Measurements from ENCODE around the gene HS3ST1. TPM values are rescaled to one million over a fixed set of nuclear protein-coding genes. Genes with fewer than 3 reads are reported as not detected.

Gene HS3ST1
- total RNA-seq, 1 experiment from 2014 or later = 0.17 TPM

DNA sequence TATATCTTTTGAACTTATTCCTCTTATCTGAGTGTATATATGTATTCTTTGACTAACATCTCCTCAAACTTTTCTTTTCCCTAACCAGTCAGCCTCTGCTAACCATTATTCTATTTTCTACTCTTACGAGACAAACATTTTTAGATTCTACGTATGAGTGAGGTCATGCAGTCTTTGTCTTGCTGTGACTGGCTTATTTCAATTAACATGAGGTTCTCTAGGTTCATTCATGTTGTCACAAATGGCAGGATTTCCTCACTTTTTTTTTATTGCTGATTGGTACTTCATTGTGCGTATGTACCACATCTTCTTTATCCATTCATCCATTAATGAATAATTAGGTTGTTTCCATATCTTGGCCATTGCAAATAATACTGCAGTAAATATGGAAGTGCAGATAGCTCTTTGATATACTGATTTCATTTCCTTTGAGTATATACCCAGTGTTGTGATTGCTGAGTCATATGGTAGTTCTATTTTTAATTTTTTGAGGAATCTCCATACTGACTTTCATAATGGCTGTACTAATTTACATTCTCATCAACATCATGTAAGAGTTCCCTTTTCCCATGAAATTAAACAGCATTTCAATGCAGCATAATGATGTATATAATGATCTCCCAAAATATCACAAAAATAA is 80.1 kb downstream of the HS3ST1 start:
- H3K27me3 ChIP-seq (ENCODE audit: control insufficient read depth, insufficient read depth, low read length) = no peaks in the 10 kb centered on the region

DNA sequence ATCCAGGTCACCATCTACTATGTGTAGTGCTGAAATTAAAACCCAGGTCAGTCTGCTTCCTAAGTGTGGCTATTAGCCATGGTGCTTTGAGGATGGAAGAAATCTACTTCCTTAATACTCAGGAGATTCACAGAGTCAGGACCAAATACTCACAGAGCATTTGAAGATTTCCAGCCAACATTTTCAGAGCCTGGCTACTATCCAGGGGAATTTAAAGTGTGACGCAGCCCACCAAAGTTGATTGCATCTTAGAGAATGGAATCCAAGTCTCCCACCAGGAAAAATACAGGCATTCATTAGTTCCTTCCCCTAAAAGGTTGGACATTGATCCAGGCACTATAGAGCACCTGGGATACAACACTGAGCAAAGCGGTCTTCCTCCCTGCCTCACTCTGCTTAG is 83.8 kb downstream of the HS3ST1 start:
- H3K27me3 ChIP-seq (ENCODE audit: control insufficient read depth, insufficient read depth, low read length) = no peaks in the 10 kb centered on the region
- H3K4me3 ChIP-seq (ENCODE audit: insufficient read depth, low read depth, low read length) = no peak overlapping the region
- no peaks in the 10 kb centered on the region for H3K36me3 ChIP-seq (replicated peaks; ENCODE audit: control insufficient read depth, insufficient read depth, low read length)
- DNase-seq = no peak

More for the DNA sequence above, 80.1 kb downstream of the HS3ST1 start:
- DNase-seq = no peak
- no peak overlapping the region for H3K4me3 ChIP-seq (ENCODE audit: insufficient read depth, low read depth, low read length)
- H3K36me3 ChIP-seq (replicated peaks; ENCODE audit: control insufficient read depth, insufficient read depth, low read length) = no peaks in the 10 kb centered on the region

DNA sequence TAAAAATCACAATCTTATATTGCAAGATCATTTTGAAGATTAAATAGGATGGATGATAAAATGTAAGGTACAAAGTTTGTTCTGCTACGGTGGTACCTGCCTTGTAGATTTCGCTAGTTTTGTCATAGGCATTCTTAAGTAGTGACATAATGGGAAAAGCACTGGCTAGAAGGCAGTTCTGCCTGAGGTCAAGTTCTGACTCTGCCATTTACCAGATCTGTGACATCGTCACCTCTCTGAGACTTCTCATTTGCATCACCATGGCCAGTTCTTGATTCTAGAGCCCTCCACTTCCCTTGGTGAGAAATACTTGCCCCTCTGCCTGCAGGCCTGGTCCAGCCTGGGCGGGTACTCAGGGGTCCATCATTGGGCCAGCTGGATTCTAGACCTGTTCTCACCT is 85.2 kb downstream of the HS3ST1 start:
- no peak for DNase-seq
- Histone ChIP-seq H3K27me3 (ENCODE audit: control insufficient read depth, insufficient read depth, low read length) (no peaks in the 10 kb centered on the region), H3K4me3 (ENCODE audit: insufficient read depth, low read depth, low read length) (no peak overlapping the region), H3K36me3 (replicated peaks; ENCODE audit: control insufficient read depth, insufficient read depth, low read length) (no peaks in the 10 kb centered on the region)

All from H7 (cell line).